GM19035 (cell line): ENCODE data around the gene CALHM2.
"Not testable (repeated sequence)": the region's sequence is repeated elsewhere in the genome, so short reads cannot be mapped to it uniquely, and the experiment has no call there.

Experiments used
- ATAC-seq: cut with Tn5 transposase; IDR thresholded peaks from one replicate; pipeline ENCODE4 v1.9.1; 2021; ENCODE audit not compliant: unreplicated experiment

Gene CALHM2

GRCh38 chr10:103419101-103419500, 33.1 kb downstream of the CALHM2 start:
- ATAC-seq: no peak

- no peak for ATAC-seq
Measured at GRCh38 chr10:103417601-103418000, 34.6 kb downstream of the CALHM2 start.

GRCh38 chr10:103417148-103417469, 35.1 kb downstream of the CALHM2 start:
- not testable (repeated sequence) for ATAC-seq

GRCh38 chr10:103416436-103417147, 35.6 kb downstream of the CALHM2 start:
- no peak for ATAC-seq

GRCh38 chr10:103415581-103415980, 36.6 kb downstream of the CALHM2 start:
- no peak for ATAC-seq

- ATAC-seq: no peak
Measured at GRCh38 chr10:103413564-103413963, 38.6 kb downstream of the CALHM2 start.

GRCh38 chr10:103397191-103397825, 54.9 kb downstream of the CALHM2 start:
- ATAC-seq: no peak

- ATAC-seq: peak; percentile 0
Measured at GRCh38 chr10:103396789-103397087, 55.4 kb downstream of the CALHM2 start.
